Eye (tissue), 1 donor: ENCODE data around the gene EXT2.

Experiments
- DNase-seq: peaks from one replicate; pipeline ENCODE4 v3.0.0-alpha.2; 2015

EXT2 gene

DNA sequence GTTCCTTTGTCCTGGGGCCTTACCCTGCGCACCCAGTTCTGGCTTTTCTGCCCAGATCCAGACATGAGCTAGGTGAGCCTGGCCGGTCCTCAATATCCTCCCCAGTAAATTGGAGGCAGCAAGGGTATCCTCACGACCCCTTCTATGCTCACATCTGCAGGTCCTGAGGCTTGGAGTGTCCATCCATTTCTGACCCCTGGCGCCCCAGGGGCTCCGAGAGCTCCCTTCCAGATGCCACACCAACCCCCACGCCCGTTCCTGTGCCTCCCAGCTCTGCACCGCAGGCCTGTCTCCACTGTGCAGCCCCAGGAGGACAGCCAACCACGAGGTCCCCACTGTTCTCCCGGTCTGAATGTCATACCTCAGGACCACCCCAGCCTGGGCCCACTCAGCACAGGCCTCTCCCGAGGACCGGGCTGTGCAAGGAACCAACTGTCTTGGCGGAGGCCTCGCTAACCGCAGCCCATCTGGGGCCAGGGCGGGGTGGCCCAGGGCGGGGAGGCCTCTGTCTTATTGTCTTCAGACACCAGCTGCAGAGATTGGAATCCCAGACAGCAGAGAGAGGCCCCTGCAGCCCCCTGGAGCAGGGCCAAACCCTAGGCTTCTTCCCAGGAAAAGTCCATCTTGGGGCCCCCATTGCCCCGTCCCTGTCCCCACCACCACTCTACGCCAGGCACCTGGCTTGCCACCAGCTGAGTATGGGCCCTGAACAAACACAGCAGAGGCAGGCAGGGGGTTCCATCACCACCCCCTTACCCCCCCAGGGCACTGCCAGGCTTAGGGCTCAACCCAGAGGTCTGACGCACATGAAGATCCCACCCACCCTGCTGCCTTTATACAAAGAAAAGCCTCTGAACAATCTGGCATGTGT lies 175.2 kb downstream of the EXT2 start:
- DNase-seq = peak; percentile 64

DNA sequence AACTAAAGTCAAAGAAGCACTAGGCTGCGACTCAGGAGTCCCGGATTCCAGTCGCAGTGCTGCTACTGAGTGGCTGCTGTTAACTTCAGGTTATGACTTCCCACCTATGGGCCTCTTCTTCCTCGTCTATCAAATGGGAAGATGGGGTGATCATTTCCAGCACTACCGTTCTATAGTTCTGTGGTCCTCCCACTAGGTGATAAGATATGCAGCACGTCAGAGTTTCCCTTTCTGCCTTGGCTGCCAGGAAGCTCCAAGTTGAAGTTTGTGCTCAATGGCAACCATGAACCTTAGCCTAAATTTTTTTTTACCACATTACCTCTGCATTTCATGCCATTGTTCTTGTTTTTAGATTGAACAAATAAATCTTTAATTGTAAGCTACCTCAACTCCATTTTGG lies 175.8 kb downstream of the EXT2 start:
- no peak for DNase-seq

DNA sequence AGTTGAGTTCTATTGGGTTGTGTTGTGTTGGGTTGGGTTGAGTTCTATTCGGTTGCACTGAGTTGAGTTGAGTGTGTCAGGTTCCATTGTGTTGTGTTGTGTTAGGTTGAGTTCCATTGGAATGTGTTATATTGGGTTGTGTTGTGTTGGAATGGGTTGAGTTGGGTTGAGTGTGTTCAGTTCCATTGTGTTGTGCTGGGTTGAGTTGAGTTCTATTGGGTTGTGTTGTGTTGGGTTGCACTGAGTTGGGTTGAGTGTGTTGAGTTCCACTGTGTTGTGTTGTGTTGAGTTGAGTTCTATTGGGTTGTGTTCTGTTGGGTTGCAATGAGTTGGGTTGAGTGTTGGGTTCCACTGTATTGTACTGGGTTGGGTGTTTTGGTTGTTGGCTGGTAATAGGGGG lies 178.9 kb downstream of the EXT2 start:
- no peak for DNase-seq

DNA sequence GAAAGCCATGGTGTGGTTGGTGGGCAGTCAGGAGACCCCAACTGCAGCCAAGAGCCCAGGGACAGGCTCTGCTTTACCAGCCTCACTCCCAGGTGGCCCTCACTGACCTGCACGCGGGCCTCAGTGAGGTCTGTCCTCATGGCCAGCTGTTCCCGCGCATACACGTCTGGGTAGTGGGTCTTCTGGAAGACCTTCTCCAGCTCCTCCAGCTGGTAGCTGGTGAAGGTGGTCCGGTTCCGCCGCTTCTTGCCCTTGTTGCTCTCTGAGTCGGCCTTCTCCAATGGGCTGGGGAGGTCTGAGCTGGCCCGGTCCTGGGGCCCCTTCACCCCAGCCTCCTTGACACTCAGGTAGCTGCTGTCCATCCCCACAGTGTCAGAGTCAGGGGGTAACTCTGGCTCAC lies 179.8 kb downstream of the EXT2 start:
- no peak for DNase-seq

DNA sequence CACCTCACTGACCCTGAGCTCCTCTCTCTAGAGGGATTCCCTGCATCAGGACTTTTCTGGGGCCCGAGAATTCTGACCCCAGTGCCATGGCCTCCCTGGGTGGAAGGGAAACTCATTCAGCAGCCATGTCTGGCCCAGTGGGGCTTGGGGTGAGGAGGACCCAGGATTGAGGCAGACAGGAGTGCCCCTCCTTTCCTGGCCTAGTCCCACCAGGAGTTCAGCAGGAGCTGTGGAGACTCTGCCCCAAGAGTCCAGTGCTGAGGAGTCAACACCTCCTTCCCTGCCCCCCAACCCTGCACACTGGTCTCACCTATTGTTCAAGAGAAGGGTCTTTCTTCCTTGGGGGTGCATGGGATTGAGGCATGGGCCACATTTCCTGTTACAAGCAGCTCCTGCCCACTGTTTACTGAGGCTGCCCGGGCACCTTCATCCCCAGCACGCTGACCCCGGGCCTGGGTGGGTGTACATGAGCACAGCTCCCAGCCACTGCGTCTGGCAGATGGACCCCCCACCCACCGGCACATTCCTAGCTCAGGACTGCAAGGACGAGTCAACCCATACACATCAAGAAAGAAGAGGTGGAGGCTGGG lies 180.6 kb downstream of the EXT2 start:
- no peak for DNase-seq

DNA sequence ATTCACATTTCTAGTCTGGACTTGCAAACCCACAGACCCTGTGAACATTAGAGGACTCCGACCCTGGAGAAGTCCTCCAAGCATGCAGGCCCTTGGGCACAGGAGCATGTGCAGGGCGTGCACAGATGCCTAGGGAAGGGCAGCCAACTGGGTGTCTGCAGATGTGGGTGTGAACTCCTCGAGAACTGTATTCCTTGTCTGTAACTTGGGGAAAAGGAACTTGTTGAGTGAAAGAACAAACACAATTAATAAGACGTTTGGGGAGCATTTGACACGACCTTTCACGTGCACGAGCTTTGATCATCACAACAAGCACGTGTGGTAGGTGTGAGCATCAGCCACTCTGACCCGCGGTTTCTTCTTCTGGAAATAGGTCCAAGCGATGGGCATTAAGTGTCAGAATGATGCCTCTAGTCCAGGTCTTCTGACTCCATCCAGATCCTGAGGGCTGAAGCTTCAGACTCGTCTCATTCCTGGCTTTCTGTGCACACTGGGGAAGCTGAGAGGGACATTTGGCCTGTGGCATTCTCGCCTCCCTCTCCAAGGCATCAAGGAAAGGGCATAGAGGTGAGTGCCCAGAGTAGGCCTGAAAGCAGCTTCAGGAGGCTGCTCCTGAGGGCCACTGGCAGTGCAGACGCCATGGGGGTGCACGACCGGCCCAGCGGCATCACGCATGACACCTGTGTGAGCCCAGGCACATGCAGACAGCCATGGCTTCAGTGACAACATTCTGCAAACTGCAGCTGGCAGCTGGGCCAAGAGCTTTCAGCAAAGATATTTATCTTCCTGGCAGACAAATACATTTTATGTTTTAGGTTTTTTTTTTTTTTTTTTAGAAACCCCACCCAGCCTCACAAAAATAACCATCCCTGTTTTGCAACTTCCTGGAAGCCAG lies 182.0 kb downstream of the EXT2 start:
- no peak for DNase-seq

DNA sequence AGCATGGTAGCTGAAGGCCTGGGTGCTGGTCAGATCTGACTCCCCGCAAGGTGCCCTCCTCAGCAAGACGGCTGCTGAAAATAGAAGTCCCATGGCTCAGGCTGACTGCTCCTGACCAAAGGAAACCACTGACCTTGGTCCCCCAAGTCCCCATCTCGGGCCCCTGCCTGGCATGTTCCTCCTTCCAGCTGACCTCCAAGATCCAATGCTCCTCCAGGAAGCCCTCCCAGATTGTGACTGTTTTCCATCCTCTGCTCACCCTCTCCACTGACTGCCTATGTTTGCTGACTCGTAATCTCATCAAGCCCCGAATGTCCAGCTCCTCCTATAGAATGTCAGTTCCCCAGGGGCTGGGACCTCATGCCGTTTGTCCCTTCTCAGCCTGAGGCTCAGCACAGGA lies 184.0 kb downstream of the EXT2 start:
- no peak for DNase-seq

DNA sequence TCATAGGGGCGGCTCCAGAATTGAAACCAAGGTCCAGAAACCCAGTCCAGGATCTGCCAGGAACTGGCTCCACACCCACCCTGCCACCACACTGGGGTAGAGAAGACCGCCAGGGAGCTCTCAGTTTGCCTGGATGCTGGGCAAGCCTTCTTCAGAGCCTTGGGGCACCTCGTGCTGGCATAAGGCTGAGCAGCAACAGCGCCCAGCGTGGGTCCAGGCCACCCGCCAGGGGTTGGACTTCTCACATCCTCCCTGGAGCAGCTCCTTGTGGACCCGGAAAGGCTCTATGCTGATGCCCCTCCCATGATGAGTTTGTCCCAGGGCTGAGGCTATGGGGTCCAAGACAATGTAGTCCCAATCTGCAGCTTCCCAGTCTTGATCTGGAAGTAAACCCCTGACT lies 184.8 kb downstream of the EXT2 start:
- DNase-seq = no peak

DNA sequence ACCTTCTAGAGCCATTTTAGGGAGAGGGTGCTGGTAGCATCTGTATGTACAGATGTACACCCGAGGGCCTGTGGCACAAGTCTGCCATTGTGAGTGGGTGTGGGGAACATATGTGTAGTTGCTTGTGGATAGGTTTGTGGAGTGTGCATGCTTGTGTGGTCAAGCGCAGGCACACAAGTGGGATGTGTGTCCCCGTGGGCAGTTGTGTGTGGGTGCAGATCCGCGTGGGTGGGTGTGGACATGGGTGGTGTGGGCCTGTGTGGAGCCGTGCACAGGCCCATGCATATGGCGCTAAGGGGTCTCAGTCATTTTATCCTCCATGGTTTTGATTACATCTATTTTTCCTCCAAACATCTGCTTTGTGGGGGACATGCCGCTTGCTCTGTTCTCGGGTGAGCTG lies 185.7 kb downstream of the EXT2 start:
- DNase-seq = no peak

DNA sequence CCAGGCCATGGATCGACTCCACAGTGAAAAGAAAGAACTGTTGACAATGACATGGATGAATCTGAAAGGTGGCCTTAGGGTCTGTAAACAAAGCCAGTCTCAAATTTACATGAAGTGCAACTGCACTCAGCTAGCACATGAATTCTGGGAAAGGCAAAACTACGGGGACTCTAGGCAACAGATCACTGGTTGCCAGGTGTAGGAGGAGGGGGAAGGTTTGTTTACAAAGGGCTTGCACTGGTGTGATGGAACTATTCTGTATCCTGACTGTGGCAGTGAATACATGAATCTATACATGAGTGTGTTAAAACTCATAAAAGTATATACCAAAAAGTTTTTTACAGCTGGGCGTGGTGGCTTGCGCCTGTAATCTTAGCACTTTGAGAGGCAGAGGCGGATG lies 187.1 kb downstream of the EXT2 start:
- no peak for DNase-seq

DNA sequence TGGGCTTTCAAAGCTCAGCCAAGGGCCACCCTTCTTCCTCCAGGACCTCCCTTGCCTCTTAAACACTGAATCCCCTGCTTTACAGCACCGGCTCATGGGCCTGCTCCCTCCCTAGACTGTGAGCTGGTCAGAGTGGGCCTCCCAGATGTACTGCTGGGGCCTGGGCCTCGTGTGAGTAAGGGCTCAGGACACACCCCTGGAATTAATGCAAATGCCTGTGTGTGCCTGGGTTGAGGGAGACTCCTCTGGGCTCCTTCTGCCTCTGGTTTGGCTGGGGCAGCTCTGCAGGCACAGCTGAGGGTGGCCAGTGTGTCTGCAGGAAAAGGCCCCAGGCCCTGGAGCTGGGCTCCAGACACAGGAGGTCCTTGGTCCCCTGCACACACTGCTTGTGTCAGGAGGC lies 190.3 kb downstream of the EXT2 start:
- DNase-seq = no peak

DNA sequence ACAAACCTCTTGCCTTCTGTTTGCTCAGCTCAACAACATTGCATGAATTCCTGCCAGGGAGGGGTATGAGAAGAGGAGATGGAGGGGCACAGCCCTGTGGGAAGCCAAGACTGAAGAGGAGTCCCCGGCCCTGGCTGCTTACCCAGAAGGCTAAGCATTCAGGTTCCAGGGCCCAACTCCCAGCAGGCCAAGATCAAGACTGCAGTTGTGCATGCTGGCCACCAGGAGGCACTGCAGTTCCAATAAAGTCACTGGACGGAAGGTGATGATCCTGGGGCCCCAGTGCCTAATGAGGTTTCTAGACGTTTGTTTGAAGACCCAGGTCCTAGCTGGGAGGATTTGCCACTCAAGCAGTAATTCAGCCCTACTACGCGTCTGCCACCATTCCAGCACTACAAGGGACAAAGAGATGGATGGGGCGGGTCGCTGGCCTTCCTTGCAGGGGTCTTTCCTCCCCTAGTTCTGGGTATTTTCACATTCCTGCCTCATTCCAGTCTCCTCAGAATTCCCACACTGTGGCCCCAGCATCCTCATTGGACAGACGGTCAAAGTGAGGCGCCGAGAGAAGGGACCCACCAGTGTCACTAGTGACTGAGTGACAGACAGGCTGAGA lies 190.9 kb downstream of the EXT2 start:
- DNase-seq = peak; percentile 86

DNA sequence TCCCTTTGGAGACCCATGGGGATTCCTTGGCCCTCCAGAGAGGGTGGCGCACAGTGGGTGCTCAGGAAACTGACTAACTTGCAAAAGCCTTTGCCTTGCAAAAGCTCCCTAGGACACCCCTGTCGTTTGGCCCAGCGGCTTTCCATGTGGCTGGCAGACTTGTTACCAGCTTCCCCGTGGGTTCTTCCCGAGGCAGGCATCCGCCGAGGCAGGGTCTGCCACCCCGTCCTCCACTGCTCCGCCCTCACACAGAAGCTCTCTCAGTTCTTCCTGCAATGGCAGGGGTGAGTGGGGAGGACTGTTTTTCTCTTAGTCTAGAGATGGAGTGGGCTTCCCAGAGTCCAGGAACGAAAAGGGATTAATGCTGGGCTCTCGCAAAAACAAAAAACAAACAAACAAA lies 191.4 kb downstream of the EXT2 start:
- DNase-seq = no peak

DNA sequence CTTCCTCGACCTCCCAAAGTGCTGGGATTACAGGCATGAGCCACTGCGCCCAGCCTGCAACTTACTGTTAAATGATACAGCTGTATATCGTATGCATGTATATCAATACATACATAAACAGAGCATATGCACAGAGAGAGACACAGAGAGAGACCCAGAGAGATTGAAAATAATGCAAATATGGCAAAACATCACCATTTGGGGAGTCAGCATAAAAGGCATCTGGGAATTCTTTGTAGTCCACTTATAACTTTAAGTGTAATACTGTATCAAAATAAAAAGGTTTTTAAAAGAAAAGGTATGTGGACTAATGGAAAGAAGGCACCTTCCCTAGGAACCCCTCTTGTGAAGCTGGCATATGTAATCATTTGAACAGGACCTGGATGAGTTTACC lies 192.7 kb downstream of the EXT2 start:
- DNase-seq = no peak

DNA sequence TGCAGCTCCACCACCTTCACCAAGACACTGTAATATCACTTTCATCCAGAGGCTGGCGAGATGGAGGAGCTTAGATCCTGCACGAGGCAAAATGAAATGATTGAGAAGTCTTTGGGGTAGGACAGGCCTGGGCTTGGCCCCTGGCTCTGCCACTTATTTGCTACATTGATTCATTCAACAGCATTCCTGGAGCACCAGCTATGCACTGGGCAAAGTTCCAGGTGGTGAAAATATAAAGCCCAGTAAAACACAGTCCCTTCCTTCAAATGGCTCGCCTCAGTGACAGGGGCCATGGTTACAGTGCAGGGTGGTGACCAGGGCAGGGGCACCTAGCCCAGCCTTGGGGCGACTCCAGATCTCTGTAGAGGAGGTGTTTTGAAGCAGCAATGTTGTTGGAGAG lies 194.7 kb downstream of the EXT2 start:
- DNase-seq = no peak
